Lower leg skin (tissue), 3 donors: ENCODE data around the gene UVSSA.

Experiments used
- CTCF ChIP-seq, 3 donors: fragments of 450-650 bp; IDR thresholded peaks; one replicate each; pipeline ENCODE4 v1.5.1; 2016; ENCODE audit warnings: antibody characterized with exemption in 3 of 3, mild to moderate bottlenecking in 3 of 3, moderate library complexity in 2 of 3
- POLR2A ChIP-seq, 2 donors: fragments of 450-650 bp; IDR thresholded peaks; one replicate each; pipeline ENCODE4 v1.6.1; 2016 to 2017; ENCODE audit warnings: antibody characterized with exemption in 2 of 2, mild to moderate bottlenecking in 1 of 2, moderate library complexity in 1 of 2

- no peak for TF ChIP-seq CTCF (IDR thresholded peaks at IDR 0.05)
- TF ChIP-seq POLR2A (IDR thresholded peaks at IDR 0.05): no peak
Observed at GRCh38 chr4:1326751-1327525, 20.1 kb upstream of the UVSSA start.
